ENCODE measurements around the gene FOXA2. TPM values are rescaled to one million over a fixed set of nuclear protein-coding genes. Genes with fewer than 3 reads are reported as not detected.

Gene FOXA2
- total and polyA plus RNA-seq, 2 of the 13 experiments (the other 11 are each of a cell fraction or from before 2014, with no cell fraction given), result 8.8 to 12.2 TPM

- Histone ChIP-seq H3K36me3 (replicated peaks in 1 of 2; ENCODE audit: control insufficient read depth in 1 of 2, insufficient read depth in 2 of 2, low read length in 2 of 2) (no peaks in the 10 kb centered on the region), H3K79me2 (ENCODE audit: insufficient read depth, low read length) (no peaks in the 10 kb centered on the region), H3K27me3 (ENCODE audit: control insufficient read depth in 1 of 2, insufficient read depth in 2 of 2, low read length in 2 of 2) (0 out of 5 replicates have a peak, but pooled peaks cover 4 to 11% of the 10 kb centered on the region in 2 experiments), H3K9ac (ENCODE audit: insufficient read depth, low read depth, low read length) (no peak overlapping the region), H3K27ac (ENCODE audit: extremely low read length, insufficient read depth, low read length) (no peak overlapping the region), H3K4me3 (replicated peaks in 1 of 3; ENCODE audit: insufficient read depth in 1 of 3, low read depth in 2 of 3, low read length in 3 of 3) (no peak overlapping the region), H3K9me3 (ENCODE audit: low read length) (no peaks in the 10 kb centered on the region), H4K20me1 (ENCODE audit: insufficient read depth, low read length) (no peaks in the 10 kb centered on the region), H3K4me1 (ENCODE audit: insufficient read depth, low read length) (peaks cover 12% of the 10 kb centered on the region), H3K4me2 (ENCODE audit: low read depth, low read length) (no peak overlapping the region), H2AFZ (ENCODE audit: low read length) (no peak overlapping the region)
- TF ChIP-seq ZNF776 (CRISPR knock-in tag; IDR thresholded peaks at IDR 0.05) (no peak), ATF7-NPFF (CRISPR knock-in tag; IDR thresholded peaks at IDR 0.05; ENCODE audit: low read depth) (no peak), HNRNPK (IDR thresholded peaks at IDR 0.05; ENCODE audit: low read depth, low read length, poor library complexity, severe bottlenecking) (peak; percentile 25)
- no peak for DNase-seq (ENCODE audit: low spot score)
- POLR2A ChIA-PET, result interaction anchor here (1.1 kb wide), 1 partner anchor 216 kb away, joined by 3 read pairs; no protein-coding TSS in a partner anchor
- no peak for FAIRE-seq
- in situ Hi-C loops (cut with HindIII; ENCODE audit: extremely low pct_ligation_motif_present, low pct_unique_long_range_greater_than_20kb) (no loop called here), intact Hi-C loops (cut with micrococcal nuclease; ENCODE audit: unreplicated experiment) (loop anchor here (5.0 kb wide), 1 partner anchor 62 kb away; no protein-coding TSS in a partner anchor)
- CTCF ChIA-PET (ENCODE audit: low intra/inter-chr PET ratio, low total read pairs), result no interaction called here
- BruUV-seq (replicated peaks), result no TSS peak
- whole genome bisulfite sequencing (ENCODE audit: low lambda C conversion rate), result 22% methylated on average over 6 of the region's 6 CpGs
- ATAC-seq, result no peak
Observed at GRCh38 chr20:22619806-22620205, 35.4 kb upstream of the FOXA2 start.

- no peak overlapping the region for H3K4me3 ChIP-seq (replicated peaks in 1 of 3; ENCODE audit: insufficient read depth in 1 of 3, low read depth in 2 of 3, low read length in 3 of 3)
- CTCF ChIA-PET (ENCODE audit: low intra/inter-chr PET ratio, low total read pairs), result no interaction called here
- intact Hi-C loops (cut with micrococcal nuclease; ENCODE audit: unreplicated experiment) (loop anchor here (5.0 kb wide), 1 partner anchor 63 kb away; no protein-coding TSS in a partner anchor), in situ Hi-C loops (cut with HindIII; ENCODE audit: extremely low pct_ligation_motif_present, low pct_unique_long_range_greater_than_20kb) (no loop called here)
- POLR2A ChIA-PET, result interaction anchor here (1.1 kb wide), 1 partner anchor 216 kb away, joined by 3 read pairs; no protein-coding TSS in a partner anchor
- no peak overlapping the region for H3K4me2 ChIP-seq (ENCODE audit: low read depth, low read length)
- no peak overlapping the region for H2AFZ ChIP-seq (ENCODE audit: low read length)
- H3K36me3 ChIP-seq (replicated peaks in 1 of 2; ENCODE audit: control insufficient read depth in 1 of 2, insufficient read depth in 2 of 2, low read length in 2 of 2), result no peaks in the 10 kb centered on the region
- no peaks in the 10 kb centered on the region for H4K20me1 ChIP-seq (ENCODE audit: insufficient read depth, low read length)
- H3K9me3 ChIP-seq (ENCODE audit: low read length), result no peaks in the 10 kb centered on the region
- H3K27ac ChIP-seq (ENCODE audit: extremely low read length, insufficient read depth, low read length), result no peak overlapping the region
- no peaks in the 10 kb centered on the region for H3K79me2 ChIP-seq (ENCODE audit: insufficient read depth, low read length)
- ATAC-seq, result peak; percentile 80
- FAIRE-seq, result peak; percentile 18
- DNase-seq (ENCODE audit: low spot score), result peak; percentile 57
- H3K27me3 ChIP-seq (ENCODE audit: control insufficient read depth in 1 of 2, insufficient read depth in 2 of 2, low read length in 2 of 2), result 0 out of 5 replicates have a peak, but pooled peaks cover 4 to 11% of the 10 kb centered on the region in 2 experiments
- H3K4me1 ChIP-seq (ENCODE audit: insufficient read depth, low read length), result peaks cover 12% of the 10 kb centered on the region
- no peak overlapping the region for H3K9ac ChIP-seq (ENCODE audit: insufficient read depth, low read depth, low read length)
- BruUV-seq (replicated peaks), result no TSS peak
- WGBS (ENCODE audit: low lambda C conversion rate), result 1% methylated on average over 2 of the region's 2 CpGs
- TF ChIP-seq JARID2 (CRISPR knock-in tag; IDR thresholded peaks at IDR 0.05; ENCODE audit: insufficient replicate concordance) (no peak), ATF2 (CRISPR knock-in tag; IDR thresholded peaks at IDR 0.05) (no peak), ZFY (CRISPR knock-in tag; IDR thresholded peaks at IDR 0.05) (no peak), FOSL2 (CRISPR knock-in tag; IDR thresholded peaks at IDR 0.05) (peak; percentile 64), ETV5 (CRISPR knock-in tag; IDR thresholded peaks at IDR 0.05; ENCODE audit: borderline replicate concordance) (no peak), EP300 (IDR thresholded peaks at IDR 0.05; ENCODE audit: low read depth in 2 of 2, low read length in 2 of 2) (0 out of 4 replicates have a peak, but pooled peaks of 1 of the 2 experiments have one; percentile 9), EP300 (CRISPR knock-in tag; IDR thresholded peaks at IDR 0.05; ENCODE audit: borderline replicate concordance) (no peak), ZKSCAN8 (CRISPR knock-in tag; IDR thresholded peaks at IDR 0.05; ENCODE audit: borderline replicate concordance) (no peak), HOXA7 (CRISPR knock-in tag; IDR thresholded peaks at IDR 0.05) (no peak), BHLHE40 (IDR thresholded peaks at IDR 0.05; ENCODE audit: low read length) (0 out of 2 replicates have a peak, but pooled peaks have one; percentile 30), MAFK (conservative IDR thresholded peaks at IDR 0.05 in 1 of 2, IDR thresholded peaks at IDR 0.05 in 1 of 2; ENCODE audit: low read length in 2 of 2) (peak; percentile 69 to 75), ZNF761 (CRISPR knock-in tag; conservative IDR thresholded peaks at IDR 0.05) (no peak), SAP130 (CRISPR knock-in tag; IDR thresholded peaks at IDR 0.05; ENCODE audit: low read depth) (0 out of 2 replicates have a peak, but pooled peaks have one; percentile 11), JUND (CRISPR knock-in tag; IDR thresholded peaks at IDR 0.05) (no peak), REPIN1 (CRISPR knock-in tag; IDR thresholded peaks at IDR 0.05; ENCODE audit: borderline replicate concordance, low read depth) (no peak), FOSL1 (CRISPR knock-in tag; IDR thresholded peaks at IDR 0.05; ENCODE audit: borderline replicate concordance) (0 out of 2 replicates have a peak, but pooled peaks have one; percentile 43)
Observed at GRCh38 chr20:22619272-22619671, 34.9 kb upstream of the FOXA2 start.
